PC-3 (cell line): ENCODE data around the gene TMEM187.

ENCODE experiments used
- CTCF ChIP-seq: fragments of 300-600 bp; sonication (generic); conservative IDR thresholded peaks from 2 replicates; pipeline ENCODE4 v1.5.1; 2017; ENCODE audit warnings: antibody characterized with exemption, low read depth, mild to moderate bottlenecking, low read length
- EZH2phosphoT487 ChIP-seq: fragments of 300-600 bp; sonication (generic); IDR thresholded peaks from 2 replicates; pipeline ENCODE4 v1.6.1; 2018; ENCODE audit warnings: mild to moderate bottlenecking, antibody characterized with exemption, low read length, borderline replicate concordance

GRCh38 chrX:153966283-153966688 lies 6.3 kb upstream of the TMEM187 start:
- TF ChIP-seq CTCF (no peak), EZH2phosphoT487 (no peak)
